M059J (cell line): ENCODE results near the gene SNORC. TPM values are rescaled to one million over a fixed set of nuclear protein-coding genes. Genes with fewer than 3 reads are reported as not detected.
A peak's percentile ranks its signal among the peaks of the same experiment; 100 is the strongest.

Experiments used
- DNase-seq: peaks from one replicate; pipeline ENCODE4 v3.0.0-alpha.2; 2012; ENCODE audit warnings: low read depth
- total RNA-seq: library from RNA; depleted of rRNA; stranded (reverse); fragments of >200 nt; shearing (Covaris generic); gene quantifications from 2 replicates; pipeline ENCODE4 v1.2.3, GENCODE V29; 2014; rRNA removed

The SNORC gene
- total RNA-seq, 1 experiment from 2014 or later = 0.52 TPM

GRCh38 chr2:232926431-232926939, 56.4 kb downstream of the SNORC start:
- DNase-seq = no peak

GRCh38 chr2:232927032-232927792, 57.1 kb downstream of the SNORC start:
- peak; percentile 7 for DNase-seq

GRCh38 chr2:232927793-232928550, 57.9 kb downstream of the SNORC start:
- DNase-seq = no peak

Other genes starting within 250 kb of the SNORC start
- 0.49 and 1.7 TPM in 2 replicates for gene EFHD1, start 236.7 kb upstream of the SNORC start, total RNA-seq
- gene GIGYF2, start 172.9 kb upstream of the SNORC start, total RNA-seq = 38.4 and 45.6 TPM in 2 replicates
- gene KCNJ13, start 93.7 kb upstream of the SNORC start, total RNA-seq = not detected in 2 replicates
- gene NGEF, start 143.0 kb downstream of the SNORC start, total RNA-seq = 3.5 and 7.8 TPM in 2 replicates
- not detected in 2 replicates for gene NEU2, start 162.4 kb downstream of the SNORC start, total RNA-seq
- not detected in 2 replicates for gene INPP5D, start 190.1 kb downstream of the SNORC start, total RNA-seq